Posterior cingulate gyrus (tissue), 11 donors: ENCODE results near the gene TPST2.

Source experiments
- DNase-seq, 10 donors: peaks; one replicate each; pipeline versions ENCODE4 v3.0.0 to v3.0.0-alpha.2; 2020 to 2021; ENCODE audit warnings: mixed read lengths in 3 of 10
- intact Hi-C: fragments of 100-400 bp; cut with DNase I; formaldehyde crosslinking; loops from one replicate; pipeline ENCODE4 v1.15.1; 2023

Gene TPST2

DNA sequence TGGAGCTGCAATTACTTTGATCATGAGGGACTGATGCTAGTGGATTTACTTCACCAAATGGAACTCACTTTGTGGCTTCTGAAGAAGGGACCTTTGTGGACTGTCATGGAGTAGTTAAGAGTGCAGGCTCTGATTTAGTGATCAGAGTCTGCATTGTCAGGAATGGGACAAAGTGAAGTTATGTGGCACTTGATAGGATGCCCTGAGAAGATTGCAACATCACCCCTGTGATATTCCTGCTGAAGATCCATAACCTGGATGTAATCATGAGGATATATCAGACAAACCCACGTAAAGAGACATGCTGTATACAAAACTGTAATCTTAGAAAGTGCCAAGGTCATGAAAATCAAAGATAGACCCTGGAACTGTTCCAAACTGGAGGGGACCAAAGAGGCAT lies 76.1 kb downstream of the TPST2 start:
- no peak for DNase-seq
- intact Hi-C loops: loop anchor here (2.0 kb wide), 1 partner anchor 31 kb away; the partner anchor contains the start of genes HPS4 and SRRD

DNA sequence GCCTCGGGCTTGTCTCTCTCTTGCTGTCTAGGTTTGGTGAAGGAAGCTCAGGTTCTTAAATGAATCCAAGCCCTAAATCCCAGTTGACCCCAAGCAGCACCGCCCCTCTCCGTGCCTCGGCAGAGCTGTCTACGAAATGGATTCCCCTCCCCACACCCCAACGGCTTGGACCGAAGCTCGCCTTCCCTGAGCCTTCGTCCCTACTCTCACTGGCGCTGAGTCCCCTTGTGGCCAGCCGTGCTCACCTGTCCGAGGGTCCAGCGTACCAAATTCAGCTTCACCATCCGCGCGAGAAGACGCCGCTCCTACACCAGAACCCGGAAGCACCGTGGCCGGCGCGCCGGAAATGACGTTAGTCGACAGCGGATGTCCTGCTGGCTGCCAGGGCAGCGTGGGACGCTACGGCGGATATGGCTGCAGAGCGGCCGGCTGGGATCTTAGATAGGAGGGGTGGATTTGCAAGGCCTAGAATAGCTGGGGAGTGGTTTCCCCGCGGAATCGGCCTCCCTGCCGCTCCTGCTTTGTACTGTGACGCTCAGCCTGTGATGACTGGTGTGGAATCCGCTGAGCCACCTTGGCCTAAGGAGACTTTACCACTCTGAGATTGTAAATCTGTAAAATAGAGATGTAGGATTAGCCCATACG lies 77.7 kb downstream of the TPST2 start, which contains the start of gene TFIP11:
Gene TFIP11 (minus strand): TSS at position 325 of the 645 bp plus-strand sequence. CDS start 2,201 bp downstream, outside the sequence.
- intact Hi-C loops: loop anchor here (2.0 kb wide), 1 partner anchor 29 kb away; the partner anchor contains the start of genes HPS4 and SRRD
- peak; percentile 95 to 99 (median 98) for DNase-seq

DNA sequence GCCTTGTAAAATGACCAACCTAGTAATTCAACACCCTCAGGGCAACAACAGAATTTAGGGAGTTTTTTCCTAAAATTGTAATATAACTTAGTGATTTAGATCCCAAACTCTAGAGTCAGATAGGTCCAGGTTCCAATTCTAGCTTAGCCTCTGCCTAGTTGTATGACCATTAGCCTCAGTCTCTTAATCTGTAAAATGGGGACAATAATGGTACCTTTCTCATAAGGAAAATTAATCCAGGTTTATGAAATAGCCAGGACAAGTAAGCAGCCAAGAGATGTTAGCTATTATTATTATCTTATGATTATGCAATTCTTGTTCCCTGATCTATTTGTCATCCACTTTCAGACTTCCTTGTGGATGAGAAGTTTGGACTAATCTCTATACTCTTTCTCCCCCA lies 81.8 kb downstream of the TPST2 start:
- intact Hi-C loops: no loop called here
- no peak for DNase-seq

DNA sequence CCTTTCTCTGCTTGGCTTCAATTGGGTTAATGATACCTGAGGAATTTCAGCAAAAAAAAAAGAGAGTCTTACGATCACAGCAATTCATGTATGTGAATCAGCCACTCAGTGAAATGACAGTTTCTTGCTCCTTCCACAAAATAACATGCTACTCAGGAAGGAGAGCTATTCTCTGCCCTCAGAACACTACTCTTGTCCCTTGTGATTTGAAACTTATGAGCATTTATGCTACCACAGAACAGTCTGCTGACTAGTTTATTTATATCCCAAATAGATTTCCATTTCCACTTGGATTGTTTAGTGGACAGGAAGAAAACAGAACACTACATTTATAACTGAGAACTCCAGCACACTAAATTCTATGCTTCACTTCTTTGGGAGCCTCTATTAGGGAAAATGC lies 86.2 kb downstream of the TPST2 start:
- intact Hi-C loops: no loop called here
- no peak for DNase-seq

DNA sequence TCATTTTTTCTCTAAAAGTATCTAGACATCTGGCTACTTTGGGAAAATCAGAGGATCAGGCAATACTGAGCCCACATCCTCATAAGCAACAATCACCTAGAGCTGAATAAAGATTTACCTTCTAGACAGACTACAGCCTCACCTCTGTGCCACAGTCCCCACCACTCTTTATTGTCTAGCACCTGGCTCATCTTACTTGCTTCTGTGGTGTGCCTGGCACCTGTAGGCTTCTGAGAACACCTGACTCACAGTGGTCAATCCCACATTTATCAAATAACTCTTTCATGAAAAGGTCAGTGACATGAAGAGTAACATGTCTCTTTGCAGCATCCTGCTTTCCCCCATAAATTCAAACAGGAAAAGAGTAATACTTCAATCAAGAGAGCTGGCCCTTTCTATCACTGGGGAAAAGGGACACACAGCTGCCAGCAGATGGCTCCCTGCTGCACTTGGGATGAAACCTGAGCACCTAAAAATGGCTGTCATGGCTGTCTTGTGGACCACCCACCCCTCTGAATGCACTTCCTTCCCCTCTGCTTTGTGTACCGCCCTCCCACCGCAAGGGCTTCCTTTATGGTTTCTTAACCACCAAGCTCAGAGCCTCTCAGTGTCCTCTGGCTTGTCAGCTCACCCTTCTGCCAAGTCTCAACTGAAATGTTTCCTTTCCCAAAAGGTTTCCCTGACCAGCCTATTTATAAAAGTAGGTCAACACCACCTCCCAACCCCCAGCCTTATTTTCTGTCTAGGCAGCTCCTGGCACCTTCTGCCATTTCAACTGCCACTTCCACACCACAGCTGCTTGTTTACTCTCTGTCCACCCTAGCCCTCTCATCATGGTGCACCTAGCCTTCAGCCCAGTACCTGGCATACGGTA lies 87.0 kb downstream of the TPST2 start:
- peak in 8 of 10 donors; percentile 13 to 85 (median 36) for DNase-seq
- intact Hi-C loops: no loop called here

DNA sequence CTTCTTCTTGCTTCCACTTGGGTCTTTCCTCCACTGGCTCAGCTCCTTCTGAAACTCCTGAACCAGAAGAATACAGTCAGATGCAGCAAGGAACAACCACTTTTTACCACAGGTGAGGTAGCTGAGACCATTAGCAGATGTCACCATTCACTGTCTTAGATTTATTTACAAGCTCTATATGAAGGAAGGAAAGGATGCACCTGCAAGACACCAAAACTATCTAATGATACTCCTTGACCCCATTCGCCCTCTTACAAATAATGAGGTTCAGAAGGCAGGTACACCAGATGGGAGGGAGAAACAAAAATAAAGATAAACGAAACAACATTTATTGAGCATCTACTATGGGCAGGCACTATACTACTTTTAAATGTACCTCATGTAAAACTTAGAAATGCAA lies 87.9 kb downstream of the TPST2 start:
- DNase-seq: no peak
- intact Hi-C loops: no loop called here

DNA sequence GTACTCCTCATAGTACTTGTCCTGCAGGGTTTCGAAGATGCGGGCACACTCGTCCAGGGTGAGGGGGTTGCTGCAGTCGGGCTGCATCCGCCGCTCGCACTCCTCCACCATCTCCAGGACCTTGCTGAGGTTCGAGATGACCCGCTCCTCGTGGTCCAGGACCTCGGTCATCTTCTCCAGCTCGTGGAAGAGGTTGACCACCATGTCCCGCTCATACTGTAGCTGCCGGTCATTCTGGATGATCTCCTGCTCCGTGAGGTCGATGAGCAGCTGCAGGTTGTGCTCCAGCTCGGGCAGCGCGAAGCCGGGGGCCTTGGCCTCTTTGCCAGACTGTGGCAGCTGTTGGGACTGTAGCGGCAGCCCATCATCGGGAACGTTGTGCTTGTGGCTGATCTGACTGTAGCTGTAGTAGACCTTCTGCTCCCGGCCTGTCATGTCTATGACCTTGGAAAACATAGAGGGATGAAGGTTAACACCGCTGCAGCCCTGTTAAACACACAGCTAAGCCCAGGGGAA lies 90.7 kb downstream of the TPST2 start:
- peak in 1 of 10 donors; percentile 58 for DNase-seq
- intact Hi-C loops: no loop called here

DNA sequence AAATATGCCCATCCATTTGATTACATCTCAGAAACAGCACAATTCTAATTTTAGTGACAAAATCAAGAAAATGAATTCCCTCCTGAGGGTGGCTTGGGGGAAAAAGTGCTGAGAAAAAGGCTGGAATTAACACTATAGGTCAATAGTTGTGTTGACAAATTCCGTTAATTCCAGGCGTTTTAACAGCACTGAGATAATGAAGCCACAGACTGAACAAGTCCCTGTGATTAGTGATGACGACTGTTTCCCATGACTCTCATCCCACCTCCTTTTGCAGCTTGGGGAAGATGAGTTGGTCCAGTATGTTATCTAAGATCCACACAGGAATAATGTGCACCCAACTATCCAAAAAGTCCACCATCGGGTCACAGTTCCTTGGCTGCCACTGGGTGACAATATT lies 93.5 kb downstream of the TPST2 start:
- no peak for DNase-seq
- intact Hi-C loops: no loop called here

DNA sequence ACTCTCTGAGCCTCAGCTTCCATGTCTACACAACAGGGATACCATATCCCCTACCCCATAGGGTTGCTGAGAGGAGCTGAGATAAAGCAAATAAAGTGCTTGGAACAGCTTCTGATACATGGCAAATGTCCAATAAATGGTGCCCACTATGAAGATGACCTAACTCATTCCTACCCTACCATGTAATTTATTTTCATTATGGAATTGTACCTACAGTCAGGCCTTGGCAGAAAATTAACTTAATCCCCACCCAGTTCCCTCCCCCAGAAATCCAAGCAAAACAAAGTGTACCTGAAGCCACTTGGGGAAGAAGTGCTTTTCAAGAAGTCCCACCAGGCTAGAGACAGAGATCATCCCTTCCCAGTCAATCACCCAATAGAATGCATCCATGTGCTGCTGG lies 95.4 kb downstream of the TPST2 start:
- intact Hi-C loops: no loop called here
- DNase-seq: no peak

DNA sequence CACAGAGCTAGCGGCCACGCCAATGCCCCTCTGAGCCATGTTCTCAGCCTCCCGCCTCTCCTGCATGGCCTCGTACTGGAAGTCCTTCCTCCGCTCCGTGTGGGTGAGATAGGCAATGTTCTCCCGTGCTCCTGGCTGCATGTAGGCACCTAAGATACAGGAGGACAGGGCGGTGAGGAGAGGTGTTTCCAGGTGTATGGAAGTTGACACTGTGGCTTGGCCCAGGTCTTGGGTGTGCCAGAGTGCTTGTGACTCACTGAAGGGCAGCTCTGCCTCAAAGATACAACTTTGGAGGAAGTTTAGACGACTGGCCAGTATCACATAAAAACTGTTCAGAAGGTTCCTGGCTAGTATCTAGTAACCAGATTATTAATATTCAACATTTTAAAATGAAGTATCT lies 97.7 kb downstream of the TPST2 start:
- no peak for DNase-seq
- intact Hi-C loops: no loop called here

DNA sequence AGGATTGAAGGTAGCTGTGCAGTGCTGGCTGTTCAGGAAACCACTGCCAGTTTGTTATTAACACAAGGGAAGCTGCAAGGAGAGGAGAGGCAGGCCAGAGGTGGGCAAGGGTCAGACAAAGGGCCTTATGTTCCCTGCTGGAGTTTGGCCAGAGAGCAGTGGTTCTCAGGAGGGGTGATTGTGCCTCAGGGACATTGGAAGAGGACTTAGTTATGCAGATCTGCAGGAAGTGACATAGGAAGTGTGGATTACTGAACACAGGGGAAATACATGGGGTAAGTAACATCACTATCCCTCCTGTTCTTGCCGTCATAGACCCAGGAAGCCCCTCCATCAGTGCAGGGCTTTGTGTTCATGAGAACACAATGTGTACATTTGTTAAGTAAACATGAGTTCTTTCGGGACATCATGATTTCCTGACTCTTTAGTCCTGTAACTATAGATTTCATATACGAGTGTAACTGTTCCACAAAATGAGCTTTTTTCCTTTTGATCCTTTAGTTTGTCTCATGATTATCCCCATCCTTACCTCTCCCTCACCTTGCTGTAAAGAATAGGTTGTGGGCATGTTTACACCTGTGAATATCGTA lies 100.4 kb downstream of the TPST2 start:
- intact Hi-C loops: no loop called here
- DNase-seq: no peak

DNA sequence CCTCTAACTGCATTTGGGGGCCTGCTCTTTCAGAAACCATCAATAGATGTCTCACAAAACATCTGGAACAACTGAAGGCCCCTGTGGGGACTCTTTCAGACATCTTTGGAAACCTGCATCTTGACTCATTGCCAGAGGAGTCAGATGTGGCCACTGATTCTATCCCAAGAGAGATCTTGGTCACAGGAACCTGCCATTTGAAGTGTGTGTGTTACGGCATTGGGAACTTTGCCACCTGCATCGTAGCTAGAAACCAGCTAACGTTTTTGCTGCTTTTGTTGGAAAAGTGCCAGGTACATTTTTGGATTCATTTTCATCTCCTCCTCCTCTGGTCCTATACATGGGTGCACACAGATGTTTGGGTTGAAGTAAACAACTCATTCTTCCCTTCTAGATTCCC lies 101.9 kb downstream of the TPST2 start:
- peak in 1 of 10 donors; percentile 4 for DNase-seq
- intact Hi-C loops: no loop called here

DNA sequence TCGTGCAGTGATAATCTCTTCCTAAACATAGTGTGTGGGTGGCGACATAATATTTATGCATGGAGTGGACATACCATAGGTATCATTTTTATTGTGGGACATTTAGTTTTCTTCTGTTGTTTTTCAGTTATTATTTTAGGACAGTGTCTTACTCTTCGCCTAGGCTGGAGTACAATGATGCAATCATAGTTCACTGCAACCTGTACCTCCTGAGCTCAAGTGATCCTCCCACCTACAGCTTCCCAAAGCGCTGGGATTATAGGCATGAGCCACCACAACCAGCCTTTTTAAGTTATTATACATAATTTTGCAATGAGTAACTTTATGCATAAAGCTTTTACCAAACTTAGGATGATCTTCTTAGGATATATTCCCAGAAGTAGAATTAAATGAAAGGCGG lies 103.5 kb downstream of the TPST2 start:
- DNase-seq: no peak
- intact Hi-C loops: no loop called here

DNA sequence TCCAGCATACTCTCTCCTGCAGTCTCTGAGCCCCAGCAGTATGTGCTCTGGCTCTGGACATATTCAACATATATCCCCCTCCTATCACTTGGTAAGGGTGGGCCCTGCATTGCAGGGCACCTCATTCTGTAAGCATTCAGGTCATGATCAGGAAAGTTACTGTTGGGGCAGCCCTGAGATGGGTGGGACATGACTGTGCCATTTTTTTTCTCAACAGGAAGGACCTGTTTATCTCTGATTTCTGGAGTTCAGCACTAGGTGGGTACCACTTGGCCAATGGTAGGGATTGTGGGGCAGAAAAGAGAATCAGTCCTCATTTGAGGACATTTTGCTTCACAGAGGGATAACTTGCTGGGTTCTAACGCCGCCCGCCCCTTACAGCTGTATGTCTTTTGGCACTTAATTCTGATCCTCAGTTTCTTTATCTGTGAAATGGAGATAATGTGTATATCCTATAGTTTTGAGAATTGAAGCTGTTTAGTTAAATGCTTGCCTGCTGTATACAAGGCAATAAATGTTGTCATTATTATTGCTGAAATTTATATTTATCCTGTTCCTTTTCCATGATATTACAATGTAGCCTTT lies 104.0 kb downstream of the TPST2 start:
- DNase-seq: peak in 1 of 10 donors; percentile 8
- intact Hi-C loops: no loop called here

DNA sequence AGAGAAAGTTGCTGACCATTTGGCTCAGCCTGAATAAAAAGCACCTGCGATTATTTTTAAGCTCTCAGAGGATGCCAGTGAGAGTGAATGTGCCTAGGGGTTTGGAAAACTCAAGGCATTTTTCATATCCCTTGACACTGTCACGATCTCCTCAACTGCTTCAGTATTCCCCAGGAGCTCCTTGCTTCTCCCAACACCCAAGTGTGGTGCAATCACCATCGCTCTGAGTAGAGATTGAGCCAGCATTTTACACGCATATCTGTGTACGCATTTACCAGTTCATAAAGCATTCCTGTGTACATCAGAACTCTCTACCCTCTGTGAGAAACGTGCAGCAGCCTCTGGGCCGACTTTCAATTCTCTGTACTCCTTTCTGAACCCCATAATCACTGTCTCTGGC lies 104.9 kb downstream of the TPST2 start:
- intact Hi-C loops: no loop called here
- peak in 1 of 10 donors; percentile 33 for DNase-seq

DNA sequence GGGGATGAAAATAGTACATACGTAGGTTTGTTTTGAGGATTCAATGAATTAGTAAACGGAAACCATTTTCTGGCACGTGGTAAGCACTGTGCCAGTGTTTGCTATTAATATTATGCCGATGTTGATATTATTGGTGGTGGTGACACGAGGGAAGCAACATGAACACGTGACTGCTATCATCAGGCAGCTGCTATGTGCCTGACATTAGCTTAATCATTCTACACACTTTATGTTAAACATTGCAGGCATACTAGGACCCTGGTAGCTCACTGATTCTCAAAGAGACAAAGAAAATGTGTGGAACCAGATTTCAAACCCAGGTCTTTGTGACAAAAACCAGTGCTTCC lies 105.6 kb downstream of the TPST2 start:
- intact Hi-C loops: no loop called here
- DNase-seq: peak in 1 of 10 donors; percentile 3

DNA sequence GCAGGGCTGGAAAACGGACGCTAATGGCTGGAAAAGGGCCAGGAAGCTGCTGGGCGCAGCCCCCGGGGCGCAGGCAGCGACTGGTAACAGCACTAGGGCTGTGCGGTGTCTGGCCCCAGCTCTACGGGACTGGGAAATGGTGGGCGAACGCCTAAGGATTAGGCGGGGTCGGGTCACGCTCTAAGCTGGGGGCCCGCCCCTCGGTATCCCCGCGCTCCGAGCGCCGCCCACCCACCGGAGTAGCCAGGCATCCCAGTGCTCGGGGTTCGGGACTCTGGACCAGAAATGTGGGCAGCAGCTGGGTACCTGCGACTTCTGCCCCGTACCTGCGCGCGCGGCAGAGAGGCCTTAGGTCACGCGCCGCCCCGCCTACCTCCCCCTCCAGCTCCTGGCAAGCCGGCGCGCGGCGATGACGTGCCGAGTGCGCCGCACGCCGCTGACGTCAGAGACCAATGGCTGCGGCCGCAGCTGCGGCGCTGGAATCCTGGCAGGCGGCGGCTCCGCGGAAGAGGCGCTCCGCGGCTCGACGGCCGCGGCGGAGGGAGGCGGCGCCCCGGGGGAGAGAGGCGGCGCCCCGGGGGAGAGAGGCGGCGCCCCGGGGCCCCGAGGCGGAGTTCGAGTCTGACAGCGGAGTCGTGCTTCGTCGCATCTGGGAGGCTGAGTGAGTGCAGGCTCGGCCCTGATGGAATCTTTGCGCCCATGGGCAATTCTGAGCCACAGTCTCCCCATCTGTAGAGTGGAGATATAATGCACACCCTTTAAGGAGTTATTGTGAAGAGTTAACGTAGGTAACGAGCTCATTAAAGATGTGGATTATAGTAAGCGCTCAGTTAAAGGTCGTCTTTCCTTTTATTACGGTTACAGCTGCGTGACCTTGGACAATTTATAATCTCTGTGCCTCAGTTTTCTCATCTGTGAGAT lies 106.2 kb downstream of the TPST2 start, which contains the start of the genes HPS4 and SRRD:
Gene HPS4 (minus strand): TSS at position 345 of the 921 bp plus-strand sequence. CDS start 2,021 bp downstream, outside the sequence.
Gene SRRD (plus strand): TSS at position 439 of the 921 bp plus-strand sequence. CDS start 14 bp downstream, at position 453.
- DNase-seq: peak; percentile 75 to 98 (median 82)
- intact Hi-C loops: loop anchor here (2.0 kb wide), 1 partner anchor 29 kb away; the partner anchor contains the start of gene TFIP11

DNA sequence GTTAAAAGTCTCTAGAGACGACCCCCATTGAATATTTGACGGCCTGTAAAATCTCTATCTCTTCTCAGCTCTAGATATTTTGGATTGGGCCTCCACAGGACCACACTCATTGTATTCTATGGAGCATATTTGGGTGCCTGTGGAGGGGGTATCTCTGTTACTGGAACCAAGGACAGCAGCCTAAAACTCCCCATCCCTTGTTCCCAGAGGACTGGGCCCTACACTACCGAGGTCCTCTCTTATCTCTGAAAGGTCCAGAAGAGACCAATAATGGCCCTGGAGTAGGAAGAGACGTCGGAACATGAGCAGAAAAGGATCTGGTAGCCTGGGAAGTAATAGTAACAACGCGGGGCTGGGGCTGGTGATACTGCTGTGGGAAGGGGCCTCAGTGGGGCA lies 106.9 kb downstream of the TPST2 start:
- no peak for DNase-seq
- intact Hi-C loops: loop anchor here (2.0 kb wide), 1 partner anchor 30 kb away; the partner anchor contains the start of gene TFIP11

DNA sequence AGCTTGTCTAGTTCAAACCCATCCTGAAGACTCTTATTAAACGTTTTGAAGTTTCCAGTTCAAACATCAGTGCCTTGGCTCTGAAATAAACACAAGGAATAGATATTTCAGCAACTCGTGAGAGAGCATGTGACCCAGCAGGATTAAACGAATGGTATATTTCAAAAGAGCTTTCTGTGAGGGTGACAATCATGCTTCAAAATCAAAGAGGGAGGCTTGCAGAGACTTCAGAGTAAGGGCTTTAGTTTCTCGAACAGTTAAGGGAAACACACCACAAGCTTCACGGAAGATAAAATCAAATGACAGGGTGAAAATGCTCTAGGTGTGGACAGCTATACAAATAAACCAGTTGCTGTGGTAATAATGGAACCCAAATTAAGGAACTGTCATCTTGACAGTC lies 107.8 kb downstream of the TPST2 start:
- DNase-seq: no peak
- intact Hi-C loops: loop anchor here (2.0 kb wide), 1 partner anchor 31 kb away; the partner anchor contains the start of gene TFIP11
